SK-N-SH treated with all-trans-retinoic acid at 6 μM for 48 hours (cell line): ENCODE results near the gene BPI.
"Not testable (repeated sequence)": the region's sequence is repeated elsewhere in the genome, so short reads cannot be mapped to it uniquely, and the experiment has no call there.

Experiments used
- CSDC2 ChIP-seq: fragments of 250-450 bp; sonication (Bioruptor Pico); IDR thresholded peaks from 2 replicates; pipeline ENCODE4 v1.5.0; 2020; ENCODE audit warnings: mild to moderate bottlenecking, moderate library complexity
- GLIS3 ChIP-seq: fragments of 250-450 bp; sonication (Bioruptor Pico); IDR thresholded peaks from 2 replicates; pipeline ENCODE4 v1.5.0; 2020; ENCODE audit warnings: mild to moderate bottlenecking, moderate library complexity
- TOX ChIP-seq: fragments of 250-450 bp; sonication (Bioruptor Pico); IDR thresholded peaks from 2 replicates; pipeline ENCODE4 v1.8.0; 2021; ENCODE audit warnings: mild to moderate bottlenecking, moderate library complexity, borderline replicate concordance

DNA sequence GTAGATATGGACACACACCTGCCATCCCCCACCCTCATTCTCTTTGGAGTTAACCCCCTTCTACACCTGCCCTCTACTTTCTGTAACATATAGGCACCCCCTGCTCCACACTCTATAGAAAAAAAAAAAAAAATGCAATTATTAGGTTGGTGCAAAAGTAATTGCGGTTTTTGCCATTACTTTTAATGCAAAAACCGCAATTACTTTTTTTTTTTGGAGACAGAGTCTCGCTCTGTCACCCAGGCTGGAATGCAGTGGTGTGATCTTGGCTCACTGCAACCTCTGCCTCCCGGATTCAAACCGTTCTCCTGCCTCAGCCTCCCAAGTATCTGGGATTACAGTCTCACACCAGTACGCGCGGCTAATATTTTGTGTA is 35.6 kb downstream of the BPI start:
- TF ChIP-seq GLIS3, CSDC2, TOX (CRISPR knock-in tag): not testable (repeated sequence)
